Measurements from ENCODE around the gene DCST1. TPM values are rescaled to one million over a fixed set of nuclear protein-coding genes. Genes with fewer than 3 reads are reported as not detected.
"Not testable (repeated sequence)": the region's sequence is repeated elsewhere in the genome, so short reads cannot be mapped to it uniquely, and the experiment has no call there.

Gene DCST1
- total and polyA plus RNA-seq, 2 of the 4 experiments (the other 2 are of a cell fraction), result not detected

DNA sequence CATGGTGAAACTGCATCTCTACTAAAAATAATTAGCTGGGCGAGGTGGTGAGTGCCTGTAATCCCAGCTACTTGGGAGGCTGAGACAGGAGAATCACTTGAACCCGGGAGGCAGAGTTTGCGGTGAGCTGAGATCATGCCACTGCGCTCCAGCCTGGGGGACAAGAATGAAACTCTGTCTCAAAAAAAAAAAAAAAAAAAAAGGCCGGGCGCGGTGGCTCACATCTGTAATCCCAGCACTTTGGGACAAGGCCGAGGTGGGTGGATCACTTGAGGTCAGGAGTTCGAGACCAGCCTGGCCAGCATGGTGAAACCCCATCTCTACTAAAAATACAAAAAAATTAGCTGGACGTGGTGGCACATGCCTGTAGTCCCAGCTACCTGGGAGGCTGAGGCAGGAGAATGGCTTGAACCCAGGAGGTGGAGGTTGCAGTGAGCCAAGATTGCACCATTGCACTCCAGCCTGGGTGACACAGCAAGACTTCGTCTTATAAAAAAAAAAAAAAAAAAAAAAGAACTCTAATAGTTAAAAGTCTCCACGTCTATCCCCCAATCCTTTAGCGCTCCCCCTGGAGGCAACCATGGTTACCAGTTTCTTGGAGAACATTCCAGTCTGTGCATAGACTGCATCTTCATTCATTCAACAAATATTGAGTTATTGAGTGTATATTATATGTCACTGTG is 38.2 kb upstream of the DCST1 start:
- H4K20me1 ChIP-seq (ENCODE audit: insufficient read depth, low read length); H4K5ac ChIP-seq (ENCODE audit: low read depth, low read length); H3K18ac ChIP-seq (ENCODE audit: low read depth, low read length); H2AK9ac ChIP-seq (replicated peaks; ENCODE audit: low read depth, low read length, poor library complexity); H3K9me1 ChIP-seq (ENCODE audit: insufficient read depth, low read length); H2AFZ ChIP-seq (replicated peaks; ENCODE audit: low read length, poor library complexity); in situ Hi-C loops (cut with MboI; ENCODE audit: low sequenced_read_pairs); H3K27me3 ChIP-seq (ENCODE audit: control insufficient read depth, insufficient read depth, low read length); H4K91ac ChIP-seq (ENCODE audit: insufficient read depth, low read depth, low read length); BruUV-seq (replicated peaks); H2BK15ac ChIP-seq (ENCODE audit: low read depth, low read length); H2BK5ac ChIP-seq (ENCODE audit: low read depth, low read length, poor library complexity, severe bottlenecking); H3K14ac ChIP-seq (replicated peaks; ENCODE audit: low read depth, low read length); H2BK20ac ChIP-seq (ENCODE audit: low read depth, low read length); H4K8ac ChIP-seq (ENCODE audit: low read depth in 2 of 2, low read length in 2 of 2); H2AK5ac ChIP-seq (ENCODE audit: low read depth, low read length); H3K56ac ChIP-seq (ENCODE audit: extremely low read depth, insufficient read depth, low read length); H2BK120ac ChIP-seq (ENCODE audit: low read depth, low read length); H3K9me3 ChIP-seq (ENCODE audit: control insufficient read depth, insufficient read depth, low read length); dilution Hi-C loops (cut with HindIII; ENCODE audit: low sequenced_read_pairs, unreplicated experiment); H3K9ac ChIP-seq (ENCODE audit: low read depth, low read length); H3K4me3 ChIP-seq (ENCODE audit: insufficient read depth, low read depth, low read length); H3K36me3 ChIP-seq (ENCODE audit: control insufficient read depth, insufficient read depth, low read length); H3K27ac ChIP-seq (ENCODE audit: insufficient read depth, low read length); H3K23ac ChIP-seq (ENCODE audit: low read depth, low read length); H3K4ac ChIP-seq (ENCODE audit: low read depth, low read length); H3K4me2 ChIP-seq (ENCODE audit: low read depth, low read length): not testable (repeated sequence)
- ATAC-seq (ENCODE audit: low read depth), result peak; percentile 48
- peak; percentile 84 for DNase-seq
- Histone ChIP-seq H3K4me1 (ENCODE audit: control insufficient read depth, insufficient read depth, low read length) (peaks cover 13% of the 10 kb centered on the region), H3K79me1 (ENCODE audit: low read depth in 1 of 2, low read length in 2 of 2) (peaks cover 0 to 14% of the 10 kb centered on the region in 2 experiments; a peak in 1 of 4 replicates)
- POLR2A ChIA-PET (ENCODE audit: unreplicated experiment), result interaction anchor here (1.6 kb wide), 1 partner anchor 23 kb away, joined by 4 read pairs; no protein-coding TSS in a partner anchor
- no CpG with 5 or more reads among the region's 13 CpGs for WGBS, 2 experiments (ENCODE audit: extremely low coverage in 2 of 2, insufficient read length in 1 of 2)
- intact Hi-C loops (cut with micrococcal nuclease), result loop anchor here (1.0 kb wide), 1 partner anchor 21 kb away; the partner anchor contains the start of gene CKS1B
- CTCF ChIA-PET, result interaction anchor here (0.6 to 1.6 kb wide), 3 partner anchors 22 to 337 kb away, joined by 4 to 5 read pairs (median 4); no protein-coding TSS in a partner anchor
- TF ChIP-seq MAZ (IDR thresholded peaks at IDR 0.05; ENCODE audit: borderline replicate concordance, low read depth, low read length) (0 out of 2 replicates have a peak, but pooled peaks have one; percentile 21), RAD21 (IDR thresholded peaks at IDR 0.05; ENCODE audit: low read length) (peak; percentile 50), SMC3 (IDR thresholded peaks at IDR 0.05; ENCODE audit: low read depth, low read length) (peak; percentile 47)
- TF ChIP-seq, protein P1, sequence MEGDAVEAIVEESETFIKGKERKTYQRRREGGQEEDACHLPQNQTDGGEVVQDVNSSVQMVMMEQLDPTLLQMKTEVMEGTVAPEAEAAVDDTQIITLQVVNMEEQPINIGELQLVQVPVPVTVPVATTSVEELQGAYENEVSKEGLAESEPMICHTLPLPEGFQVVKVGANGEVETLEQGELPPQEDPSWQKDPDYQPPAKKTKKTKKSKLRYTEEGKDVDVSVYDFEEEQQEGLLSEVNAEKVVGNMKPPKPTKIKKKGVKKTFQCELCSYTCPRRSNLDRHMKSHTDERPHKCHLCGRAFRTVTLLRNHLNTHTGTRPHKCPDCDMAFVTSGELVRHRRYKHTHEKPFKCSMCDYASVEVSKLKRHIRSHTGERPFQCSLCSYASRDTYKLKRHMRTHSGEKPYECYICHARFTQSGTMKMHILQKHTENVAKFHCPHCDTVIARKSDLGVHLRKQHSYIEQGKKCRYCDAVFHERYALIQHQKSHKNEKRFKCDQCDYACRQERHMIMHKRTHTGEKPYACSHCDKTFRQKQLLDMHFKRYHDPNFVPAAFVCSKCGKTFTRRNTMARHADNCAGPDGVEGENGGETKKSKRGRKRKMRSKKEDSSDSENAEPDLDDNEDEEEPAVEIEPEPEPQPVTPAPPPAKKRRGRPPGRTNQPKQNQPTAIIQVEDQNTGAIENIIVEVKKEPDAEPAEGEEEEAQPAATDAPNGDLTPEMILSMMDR (conservative IDR thresholded peaks at IDR 0.05; ENCODE audit: low read depth, low read length), result peak; percentile 64

Data from IMR-90 (cell line).